GOT3 (cell line): Measurements from ENCODE around the gene FKBP1A.

Experiments used
- DNase-seq: peaks from one replicate; lab custom pipeline; 2025; ENCODE audit warnings: mixed read lengths; lab: John Stamatoyannopoulos, UW

Gene FKBP1A

DNA sequence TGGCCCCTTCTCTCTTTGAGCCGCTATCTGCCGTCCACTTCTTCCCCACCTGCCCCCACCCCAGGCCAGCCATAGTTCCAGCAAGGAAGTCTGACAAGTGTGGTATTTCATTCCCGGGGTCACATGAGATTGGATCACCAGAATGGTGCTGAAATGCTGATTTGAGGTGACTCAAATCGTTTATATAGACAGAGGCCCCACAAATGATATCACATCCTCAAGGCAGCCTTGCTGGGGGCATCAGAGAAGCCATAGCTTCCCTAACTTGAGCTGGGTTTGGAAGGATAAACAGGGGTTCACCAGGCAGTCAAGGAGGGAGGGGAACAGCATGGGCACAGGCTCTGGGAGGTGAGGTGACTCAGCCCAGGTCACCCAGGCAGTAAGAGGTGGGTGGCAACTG lies 73.8 kb downstream of the FKBP1A start:
- DNase-seq: no peak
